ENCODE data around the gene TSPAN31.

TSPAN31 gene

DNA sequence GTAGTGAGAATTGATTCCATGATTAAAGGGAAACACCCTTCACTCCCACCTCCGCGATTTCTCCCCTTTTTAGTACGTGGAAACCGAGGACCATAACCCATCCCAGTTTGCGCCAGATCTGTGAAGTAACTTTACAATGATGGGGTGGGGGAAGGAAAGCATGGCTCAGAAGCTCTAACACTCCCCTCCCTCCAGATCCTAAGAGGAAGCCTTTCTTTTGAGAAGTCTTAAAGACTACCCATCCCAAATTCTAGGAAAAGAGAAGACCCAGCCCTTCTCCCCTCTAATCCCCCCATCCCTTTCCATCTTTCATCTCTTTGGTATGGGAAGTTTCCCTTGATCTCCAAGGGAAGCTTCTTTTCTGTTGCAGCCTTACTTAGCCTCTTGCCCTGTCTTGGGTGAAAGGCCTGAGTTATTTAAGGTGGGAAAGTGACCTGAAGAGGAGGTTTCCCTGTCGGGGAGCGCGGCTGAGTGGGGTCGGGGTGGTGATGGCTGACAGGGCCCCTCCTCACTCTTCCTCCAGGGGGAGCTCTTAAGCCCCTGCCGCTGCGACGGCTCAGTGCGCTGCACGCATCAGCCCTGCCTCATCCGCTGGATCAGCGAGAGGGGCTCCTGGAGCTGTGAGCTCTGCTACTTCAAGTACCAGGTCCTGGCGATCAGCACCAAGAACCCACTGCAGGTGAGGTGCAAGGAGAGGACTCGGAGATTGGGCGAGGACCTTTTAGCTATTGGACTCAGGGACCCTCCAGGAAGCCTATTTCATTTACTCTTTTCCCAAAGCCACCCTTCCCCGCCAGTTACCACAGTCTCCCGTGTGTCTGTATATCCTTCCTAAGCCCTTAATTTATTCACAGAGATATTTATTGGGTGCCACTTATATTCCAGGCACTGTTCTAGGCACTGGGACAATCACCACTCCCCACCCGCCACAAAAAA, 11.8 kb downstream of the TSPAN31 start:
- no peak overlapping the region for H3K9ac ChIP-seq (ENCODE audit: low read length)
- peaks cover 59% of the 10 kb centered on the region for H3K27me3 ChIP-seq (ENCODE audit: control insufficient read depth, insufficient read depth, low read length)
- H3K27ac ChIP-seq (ENCODE audit: low read depth, low read length), result no peak overlapping the region
- H3K4me3 ChIP-seq (ENCODE audit: low read depth, low read length), result peak overlapping the region; percentile 62
- peaks cover 11% of the 10 kb centered on the region for H3K4me1 ChIP-seq (ENCODE audit: control insufficient read depth, insufficient read depth, low read length)
- no peaks in the 10 kb centered on the region for H3K9me3 ChIP-seq (ENCODE audit: control insufficient read depth, insufficient read depth, low read depth, low read length)
- no peaks in the 10 kb centered on the region for H3K36me3 ChIP-seq (ENCODE audit: control insufficient read depth, insufficient read depth, low read length)

DNA sequence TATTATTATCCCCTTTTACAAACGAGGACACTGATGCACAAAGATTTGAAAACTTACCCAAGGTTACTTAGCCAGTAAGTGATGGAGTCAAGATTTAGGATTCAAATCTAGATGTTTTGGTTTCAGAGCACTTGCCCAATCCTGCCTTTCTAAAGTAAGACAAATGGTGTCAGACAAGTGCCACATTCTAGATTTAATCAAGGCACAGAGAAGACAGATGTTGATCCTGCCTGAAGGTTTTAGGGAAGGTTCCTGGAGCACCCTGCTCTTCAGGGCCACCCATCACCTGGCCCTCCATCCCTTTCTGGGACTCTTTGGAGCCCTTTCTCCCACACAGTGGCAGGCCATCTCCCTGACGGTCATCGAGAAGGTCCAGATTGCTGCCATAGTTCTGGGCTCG, 12.9 kb downstream of the TSPAN31 start:
- Histone ChIP-seq H3K9me3 (ENCODE audit: control insufficient read depth, insufficient read depth, low read depth, low read length) (no peaks in the 10 kb centered on the region), H3K27me3 (ENCODE audit: control insufficient read depth, insufficient read depth, low read length) (peaks cover 69% of the 10 kb centered on the region), H3K36me3 (ENCODE audit: control insufficient read depth, insufficient read depth, low read length) (no peaks in the 10 kb centered on the region)

DNA sequence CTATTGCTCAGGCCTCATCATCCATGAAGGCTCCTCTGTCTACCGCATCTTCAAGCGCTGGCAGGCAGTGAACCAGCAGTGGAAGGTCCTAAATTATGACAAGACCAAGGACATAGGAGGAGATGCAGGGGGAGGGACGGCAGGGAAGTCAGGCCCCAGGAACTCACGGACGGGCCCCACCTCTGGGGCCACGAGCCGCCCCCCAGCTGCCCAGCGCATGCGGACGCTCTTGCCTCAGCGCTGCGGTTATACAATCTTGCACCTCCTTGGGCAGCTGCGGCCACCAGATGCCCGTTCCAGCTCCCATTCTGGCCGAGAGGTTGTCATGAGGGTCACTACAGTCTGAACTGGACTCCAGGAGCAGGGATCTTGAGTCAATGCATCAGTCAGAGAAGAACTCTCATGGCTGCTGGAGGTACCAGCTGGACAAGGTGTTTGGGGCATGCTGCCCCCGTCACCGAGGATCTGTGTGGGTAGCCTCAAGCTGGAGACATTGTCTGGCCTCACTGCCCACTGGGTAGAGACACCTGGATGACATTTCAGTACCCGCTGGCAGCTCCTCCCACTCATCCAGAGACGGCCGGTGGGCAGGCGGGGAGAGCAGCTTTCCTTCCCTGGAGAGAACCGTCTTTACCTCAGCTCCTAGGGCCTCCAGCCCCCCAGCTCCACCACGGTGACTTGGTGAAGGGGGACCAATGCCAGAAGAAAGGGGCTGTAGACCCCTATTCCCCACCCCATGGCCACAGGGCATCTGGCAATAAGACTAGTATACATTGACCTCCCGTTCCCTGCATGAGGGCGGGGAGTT, 13.9 kb downstream of the TSPAN31 start:
- no peaks in the 10 kb centered on the region for H3K36me3 ChIP-seq (ENCODE audit: control insufficient read depth, insufficient read depth, low read length)
- H3K9me3 ChIP-seq (ENCODE audit: control insufficient read depth, insufficient read depth, low read depth, low read length), result no peaks in the 10 kb centered on the region
- peaks cover 73% of the 10 kb centered on the region for H3K27me3 ChIP-seq (ENCODE audit: control insufficient read depth, insufficient read depth, low read length)
- H3K9ac ChIP-seq (ENCODE audit: low read length), result no peak overlapping the region
- 0 out of 2 replicates have a peak, but pooled peaks cover 6% of the 10 kb centered on the region for H3K4me1 ChIP-seq (ENCODE audit: control insufficient read depth, insufficient read depth, low read length)
- H3K4me3 ChIP-seq (ENCODE audit: low read depth, low read length), result no peak overlapping the region
- no peak overlapping the region for H3K27ac ChIP-seq (ENCODE audit: low read depth, low read length)

More for the DNA sequence above, 12.9 kb downstream of the TSPAN31 start:
- Histone ChIP-seq H3K4me1 (ENCODE audit: control insufficient read depth, insufficient read depth, low read length) (peaks cover 9% of the 10 kb centered on the region), H3K9ac (ENCODE audit: low read length) (no peak overlapping the region), H3K4me3 (ENCODE audit: low read depth, low read length) (no peak overlapping the region), H3K27ac (ENCODE audit: low read depth, low read length) (no peak overlapping the region)

DNA sequence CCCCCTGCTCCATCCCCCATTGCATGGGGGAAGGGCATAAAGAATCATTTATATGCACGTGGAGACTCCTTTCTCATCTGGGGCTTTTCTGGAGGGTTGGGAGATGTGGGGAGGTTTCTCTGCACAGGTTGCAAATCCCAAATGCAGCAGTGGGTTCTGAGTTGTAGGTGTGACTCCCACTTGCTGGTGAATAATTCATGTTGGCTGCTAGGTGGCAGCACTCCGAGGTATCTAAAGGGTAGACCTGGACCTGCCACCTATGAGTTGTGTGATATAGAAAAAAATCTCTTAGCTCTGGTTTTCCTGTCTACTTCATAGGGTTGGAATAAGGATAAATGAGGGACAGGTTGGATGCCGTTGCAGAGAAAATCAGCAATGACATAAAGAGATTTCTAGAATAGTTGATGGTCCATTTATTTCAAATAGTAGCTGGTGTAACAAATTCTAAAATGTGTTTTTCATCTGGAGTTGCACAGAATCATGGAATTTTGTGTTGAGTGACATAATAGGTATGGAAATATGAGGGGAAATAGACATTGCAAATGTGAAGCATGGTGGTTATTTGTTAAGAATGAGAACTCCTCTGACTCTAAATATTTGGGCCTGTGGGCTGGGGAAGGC, 14.6 kb downstream of the TSPAN31 start:
- no peak overlapping the region for H3K9ac ChIP-seq (ENCODE audit: low read length)
- H3K36me3 ChIP-seq (ENCODE audit: control insufficient read depth, insufficient read depth, low read length), result no peaks in the 10 kb centered on the region
- peaks cover 73% of the 10 kb centered on the region for H3K27me3 ChIP-seq (ENCODE audit: control insufficient read depth, insufficient read depth, low read length)
- H3K9me3 ChIP-seq (ENCODE audit: control insufficient read depth, insufficient read depth, low read depth, low read length), result no peaks in the 10 kb centered on the region
- no peak overlapping the region for H3K27ac ChIP-seq (ENCODE audit: low read depth, low read length)
- H3K4me1 ChIP-seq (ENCODE audit: control insufficient read depth, insufficient read depth, low read length), result peaks cover 3% of the 10 kb centered on the region; the same call in 1 of the 2 replicates
- H3K4me3 ChIP-seq (ENCODE audit: low read depth, low read length), result no peak overlapping the region

DNA sequence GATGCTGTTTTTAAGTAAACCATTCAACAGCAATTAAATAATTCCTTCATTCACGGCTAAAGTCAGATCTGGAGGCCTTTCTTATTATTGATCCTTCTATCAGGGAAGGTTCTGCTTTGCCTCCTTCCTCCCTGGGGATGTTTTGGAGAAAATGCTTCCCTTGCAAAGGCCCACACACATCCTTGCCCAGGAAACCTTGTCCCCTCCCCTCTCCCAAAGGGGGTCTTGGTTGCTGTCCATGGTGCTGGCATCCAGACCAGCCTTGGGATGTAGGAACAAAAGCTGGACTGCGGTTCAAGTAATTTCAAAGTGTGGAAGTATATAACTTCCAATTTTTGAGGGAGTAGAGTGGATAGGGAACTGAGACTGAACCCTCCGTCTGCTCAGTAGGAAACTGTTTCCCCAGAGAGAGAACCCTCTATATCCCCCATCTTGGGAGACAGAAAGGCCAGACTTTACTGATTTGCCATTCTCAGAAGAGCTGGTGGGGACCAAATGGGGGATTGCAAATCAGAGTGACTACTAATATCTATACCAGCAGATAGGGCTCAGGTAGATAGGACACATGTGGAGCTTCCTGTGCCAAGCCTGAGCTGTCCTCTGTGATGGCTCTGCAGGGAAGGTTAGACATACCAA, 15.6 kb downstream of the TSPAN31 start:
- H3K9me3 ChIP-seq (ENCODE audit: control insufficient read depth, insufficient read depth, low read depth, low read length), result no peaks in the 10 kb centered on the region
- H3K4me1 ChIP-seq (ENCODE audit: control insufficient read depth, insufficient read depth, low read length), result peaks cover 7% of the 10 kb centered on the region; the same call in 1 of the 2 replicates
- H3K27me3 ChIP-seq (ENCODE audit: control insufficient read depth, insufficient read depth, low read length), result peaks cover 81% of the 10 kb centered on the region
- H3K4me3 ChIP-seq (ENCODE audit: low read depth, low read length), result no peak overlapping the region
- H3K9ac ChIP-seq (ENCODE audit: low read length), result no peak overlapping the region
- no peaks in the 10 kb centered on the region for H3K36me3 ChIP-seq (ENCODE audit: control insufficient read depth, insufficient read depth, low read length)
- H3K27ac ChIP-seq (ENCODE audit: low read depth, low read length), result no peak overlapping the region

DNA sequence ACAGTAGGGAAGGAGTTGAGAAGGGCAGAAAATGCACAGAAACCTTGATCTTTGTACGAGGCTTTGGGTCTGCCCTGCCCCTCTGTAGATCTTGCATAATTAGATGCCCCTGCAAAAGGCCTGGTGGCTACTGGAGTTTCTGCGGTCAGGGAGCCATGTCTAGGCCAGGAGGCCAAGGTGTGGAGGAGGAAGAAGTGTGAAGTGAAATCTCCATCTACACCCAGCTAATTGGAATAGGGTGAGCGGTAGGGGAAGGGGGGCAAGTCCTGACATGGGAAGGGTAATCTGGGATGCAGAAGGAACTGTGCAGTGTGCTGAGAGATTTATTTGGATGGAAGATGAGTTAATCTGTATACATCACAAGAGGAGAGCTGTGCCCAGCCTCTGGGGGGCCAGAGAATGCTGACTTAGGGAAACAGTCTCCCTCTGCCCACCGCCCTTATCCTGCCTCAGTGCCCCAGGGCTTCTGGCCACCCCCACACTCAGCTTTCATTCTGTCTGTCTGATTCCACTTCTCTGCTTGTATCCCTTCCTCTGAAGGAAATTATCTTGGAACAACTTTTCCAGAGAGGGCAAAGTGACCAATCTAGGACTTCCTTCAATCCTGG, 16.7 kb downstream of the TSPAN31 start:
- H3K4me1 ChIP-seq (ENCODE audit: control insufficient read depth, insufficient read depth, low read length), result peaks cover 13% of the 10 kb centered on the region
- no peak overlapping the region for H3K27ac ChIP-seq (ENCODE audit: low read depth, low read length)
- H3K9me3 ChIP-seq (ENCODE audit: control insufficient read depth, insufficient read depth, low read depth, low read length), result no peaks in the 10 kb centered on the region
- no peaks in the 10 kb centered on the region for H3K36me3 ChIP-seq (ENCODE audit: control insufficient read depth, insufficient read depth, low read length)
- no peak overlapping the region for H3K9ac ChIP-seq (ENCODE audit: low read length)
- H3K4me3 ChIP-seq (ENCODE audit: low read depth, low read length), result no peak overlapping the region
- peaks cover 82% of the 10 kb centered on the region for H3K27me3 ChIP-seq (ENCODE audit: control insufficient read depth, insufficient read depth, low read length)

DNA sequence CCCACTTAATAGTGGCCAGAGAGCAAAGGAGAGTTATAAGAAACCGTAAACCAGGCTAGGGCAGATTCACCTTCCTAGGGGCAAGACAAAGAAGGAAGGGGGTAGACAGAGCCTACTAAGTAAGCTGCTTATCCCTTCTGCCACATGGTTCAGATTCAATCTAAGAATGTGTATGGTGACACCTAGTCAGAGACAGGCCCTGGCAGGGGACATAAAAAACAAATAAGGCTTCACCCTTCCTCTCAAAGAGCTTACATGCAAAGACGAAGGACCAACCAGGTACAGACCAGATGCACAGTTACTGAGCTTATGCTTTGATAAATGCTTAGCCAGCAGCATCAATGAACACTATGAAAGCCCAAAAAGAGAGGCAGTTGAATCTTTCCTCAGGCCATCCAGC, 17.6 kb downstream of the TSPAN31 start:
- Histone ChIP-seq H3K27me3 (ENCODE audit: control insufficient read depth, insufficient read depth, low read length) (peaks cover 83% of the 10 kb centered on the region), H3K9me3 (ENCODE audit: control insufficient read depth, insufficient read depth, low read depth, low read length) (no peaks in the 10 kb centered on the region), H3K27ac (ENCODE audit: low read depth, low read length) (no peak overlapping the region), H3K4me1 (ENCODE audit: control insufficient read depth, insufficient read depth, low read length) (peaks cover 23% of the 10 kb centered on the region), H3K9ac (ENCODE audit: low read length) (no peak overlapping the region), H3K36me3 (ENCODE audit: control insufficient read depth, insufficient read depth, low read length) (no peaks in the 10 kb centered on the region), H3K4me3 (ENCODE audit: low read depth, low read length) (no peak overlapping the region)

DNA sequence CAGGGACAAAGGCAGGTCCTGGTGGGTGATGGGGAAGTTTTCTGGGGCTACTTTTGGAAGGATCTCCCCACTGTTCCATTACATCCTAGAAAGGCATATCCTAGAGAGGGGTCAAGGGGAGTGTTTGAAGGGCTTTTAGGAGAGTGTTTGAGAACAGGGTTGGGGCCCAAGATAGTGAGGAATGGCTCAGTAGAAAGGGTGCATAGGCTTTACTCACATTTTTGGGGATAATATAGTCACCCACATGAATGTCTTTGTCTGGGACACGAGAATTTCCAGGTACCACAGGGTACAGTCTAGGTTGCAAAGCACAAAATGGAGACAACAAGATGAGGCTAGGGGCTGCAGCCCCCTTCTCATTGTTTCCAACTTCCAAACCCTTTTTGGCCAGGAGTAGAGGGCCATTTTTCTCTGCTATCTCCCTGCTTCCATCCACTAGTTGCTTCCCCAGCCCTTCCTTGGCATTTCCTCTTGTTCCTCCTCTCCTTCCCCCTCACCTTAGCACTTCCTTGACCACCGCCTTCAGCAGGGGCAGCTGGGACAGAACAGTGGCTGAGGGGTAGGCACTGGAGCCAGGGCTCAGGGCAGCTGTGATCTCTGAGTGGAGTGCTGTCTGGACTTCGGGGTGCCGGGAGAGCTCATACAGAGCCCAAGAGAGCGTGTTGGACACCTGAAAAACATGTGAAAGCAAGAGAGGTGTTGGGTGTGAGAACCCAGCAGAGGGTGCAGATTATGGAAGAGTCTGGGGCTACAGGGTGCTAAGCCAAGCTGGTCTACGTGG, 19.2 kb downstream of the TSPAN31 start:
- Histone ChIP-seq H3K27ac (ENCODE audit: low read depth, low read length) (no peak overlapping the region), H3K9me3 (ENCODE audit: control insufficient read depth, insufficient read depth, low read depth, low read length) (no peaks in the 10 kb centered on the region), H3K36me3 (ENCODE audit: control insufficient read depth, insufficient read depth, low read length) (peaks cover 9% of the 10 kb centered on the region), H3K4me3 (ENCODE audit: low read depth, low read length) (peak overlapping the region; percentile 64), H3K4me1 (ENCODE audit: control insufficient read depth, insufficient read depth, low read length) (peaks cover 23% of the 10 kb centered on the region), H3K9ac (ENCODE audit: low read length) (no peak overlapping the region), H3K27me3 (ENCODE audit: control insufficient read depth, insufficient read depth, low read length) (peaks cover 68% of the 10 kb centered on the region)

DNA sequence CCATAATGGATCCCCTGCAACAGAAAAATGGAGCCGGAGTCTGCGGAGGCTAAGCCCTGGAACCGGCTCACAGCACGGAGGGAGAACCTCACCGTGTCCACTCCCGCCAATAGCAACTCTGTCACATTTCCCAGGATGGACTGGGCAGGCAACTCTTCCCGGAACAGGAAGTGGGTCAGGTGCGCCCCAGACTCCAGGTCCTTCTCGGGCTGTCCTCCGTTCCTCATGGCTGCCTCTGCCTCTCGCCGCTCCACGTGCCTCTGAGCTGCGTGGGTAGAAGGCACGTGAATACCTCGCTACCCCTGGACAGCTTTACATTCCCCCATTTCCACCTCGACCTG, 19.8 kb downstream of the TSPAN31 start:
- Histone ChIP-seq H3K27me3 (ENCODE audit: control insufficient read depth, insufficient read depth, low read length) (peaks cover 66% of the 10 kb centered on the region), H3K36me3 (ENCODE audit: control insufficient read depth, insufficient read depth, low read length) (peaks cover 15% of the 10 kb centered on the region), H3K9me3 (ENCODE audit: control insufficient read depth, insufficient read depth, low read depth, low read length) (no peaks in the 10 kb centered on the region), H3K9ac (ENCODE audit: low read length) (no peak overlapping the region), H3K4me1 (ENCODE audit: control insufficient read depth, insufficient read depth, low read length) (peaks cover 23% of the 10 kb centered on the region), H3K4me3 (ENCODE audit: low read depth, low read length) (peak overlapping the region; percentile 64), H3K27ac (ENCODE audit: low read depth, low read length) (no peak overlapping the region)

Data from HUES6 (cell line).